SH-SY5Y (cell line): ENCODE results near the gene MAGEF1.

Experiments
- GATA2 ChIP-seq: IDR thresholded peaks from 2 replicates; pipeline ENCODE4 v1.6.1; 2011; ENCODE audit warnings: mild to moderate bottlenecking, low read depth, low read length
- GATA3 ChIP-seq: IDR thresholded peaks from 2 replicates; pipeline ENCODE4 v1.6.1; 2011; ENCODE audit warnings: low read depth, mild to moderate bottlenecking, low read length, moderate library complexity

GRCh38 chr3:184712248-184713039 is 580 bp upstream of the MAGEF1 start:
- TF ChIP-seq GATA2 (no peak), GATA3 (no peak)
